Muscle of leg (tissue), 9 donors: ENCODE data around the gene POLR1F. TPM values are rescaled to one million over a fixed set of nuclear protein-coding genes. Genes with fewer than 3 reads are reported as not detected.

ENCODE experiments used
- polyA plus RNA-seq, 8 donors: library from polyadenylated mRNA; unstranded; fragments of 120-200 nt; gene quantifications; one replicate each; pipeline versions ENCODE4 v1.2.1 to v1.2.3, GENCODE V29; 2013; ENCODE audit warnings: inconsistent platforms in 1 of 8, low replicate concordance in 1 of 8; ENCODE audit not compliant: insufficient read length in 8 of 8, insufficient read depth in 1 of 8
- total RNA-seq: library from RNA; stranded (reverse); fragments of 120-200 nt; gene quantifications from one replicate; pipeline ENCODE4 v1.2.4, GENCODE V29; 2013

The POLR1F gene
- total and polyA plus RNA-seq, 9 donors: 8.8 to 16.6 (median 12.8) TPM

Other genes with a start within 250 kb of the POLR1F start
- 0.04 TPM for gene TMEM196, start 64.6 kb upstream of the POLR1F start, total RNA-seq
- gene TMEM196, start 64.6 kb upstream of the POLR1F start, polyA plus RNA-seq: under 1 TPM in 7 of 8 donors, not detected in 1; 0.05 to 0.36 (median 0.11) TPM